Mesenchymal stem cell (in vitro differentiated cells and primary cell): ENCODE results near the gene ITSN2.

Experiments
- DNase-seq: peaks from one replicate; pipeline ENCODE4 v3.0.0-alpha.2; 2013
- H2AFZ ChIP-seq: one replicate; pipeline ENCODE4 v1.6.1; 2013; ENCODE audit warnings: low read depth, mild to moderate bottlenecking, control low read depth, inconsistent platforms, low read length, moderate library complexity
- H2AK5ac ChIP-seq: 2 replicates; pipeline ENCODE4 v1.6.1; 2013; ENCODE audit warnings: low read length, moderate library complexity, mild to moderate bottlenecking, inconsistent platforms; ENCODE audit not compliant: severe bottlenecking
- H2BK120ac ChIP-seq: one replicate; pipeline ENCODE4 v1.6.1; 2013; ENCODE audit warnings: low read depth, mild to moderate bottlenecking, inconsistent platforms, low read length, moderate library complexity
- H2BK12ac ChIP-seq, 2 experiments: one replicate each; pipeline ENCODE4 v1.6.1; 2013; ENCODE audit warnings: inconsistent platforms in 2 of 2, low read length in 2 of 2, mild to moderate bottlenecking in 2 of 2, moderate library complexity in 2 of 2, control low read depth in 1 of 2
- H2BK15ac ChIP-seq: one replicate; pipeline ENCODE4 v1.6.1; 2013; ENCODE audit warnings: mild to moderate bottlenecking, low read depth, inconsistent platforms; ENCODE audit not compliant: poor library complexity, severe bottlenecking
- H2BK5ac ChIP-seq: 2 replicates; pipeline ENCODE4 v1.6.1; 2013; ENCODE audit warnings: low read depth, mild to moderate bottlenecking, low read length, control low read depth, inconsistent platforms; ENCODE audit not compliant: poor library complexity, severe bottlenecking
- H3K14ac ChIP-seq, 2 experiments: one replicate each; pipeline ENCODE4 v1.6.1; 2013; ENCODE audit warnings: inconsistent platforms in 2 of 2, low read length in 2 of 2, control low read depth in 1 of 2, mild to moderate bottlenecking in 1 of 2, moderate library complexity in 1 of 2
- H3K18ac ChIP-seq, 2 experiments: one replicate each; pipeline ENCODE4 v1.6.1; 2013; ENCODE audit warnings: inconsistent platforms in 2 of 2, low read length in 2 of 2, control low read depth in 1 of 2, low read depth in 1 of 2, mild to moderate bottlenecking in 1 of 2
- H3K23ac ChIP-seq, 2 experiments: one replicate each; pipeline ENCODE4 v1.6.1; 2013; ENCODE audit warnings: inconsistent platforms in 2 of 2, low read length in 2 of 2, mild to moderate bottlenecking in 2 of 2, moderate library complexity in 2 of 2, control low read depth in 1 of 2
- H3K27ac ChIP-seq: 2 replicates; pipeline ENCODE4 v1.5.1; 2013; ENCODE audit warnings: mild to moderate bottlenecking, moderate library complexity, low read length, control low read depth, inconsistent platforms; ENCODE audit not compliant: poor library complexity, severe bottlenecking
- H3K27me3 ChIP-seq, 2 experiments: 2 replicates each; pipeline versions ENCODE4 v1.6.1 to v1.7.0; 2013; ENCODE audit warnings: low read length in 2 of 2, mild to moderate bottlenecking in 2 of 2, moderate library complexity in 2 of 2, control low read depth in 1 of 2, inconsistent platforms in 1 of 2; ENCODE audit not compliant: control insufficient read depth in 1 of 2, insufficient read depth in 1 of 2
- H3K36me3 ChIP-seq, 2 experiments: 2 replicates each; pipeline versions ENCODE4 v1.6.1 to v1.7.0; 2013; ENCODE audit warnings: low read length in 2 of 2, control low read depth in 1 of 2, inconsistent platforms in 1 of 2, low read depth in 1 of 2, mild to moderate bottlenecking in 1 of 2; ENCODE audit not compliant: insufficient read depth in 2 of 2, control insufficient read depth in 1 of 2
- H3K4ac ChIP-seq, 2 experiments: one replicate each; pipeline ENCODE4 v1.6.1; 2013; ENCODE audit warnings: inconsistent platforms in 2 of 2, low read length in 2 of 2, mild to moderate bottlenecking in 2 of 2, moderate library complexity in 2 of 2, control low read depth in 1 of 2, low read depth in 1 of 2
- H3K4me1 ChIP-seq: 2 replicates; pipeline ENCODE4 v1.6.1; 2013; ENCODE audit warnings: low read depth, low read length, control low read depth; ENCODE audit not compliant: control insufficient read depth, insufficient read depth
- H3K4me2 ChIP-seq: 2 replicates; pipeline ENCODE4 v1.6.1; 2013; ENCODE audit warnings: low read length, mild to moderate bottlenecking, inconsistent platforms; ENCODE audit not compliant: poor library complexity, severe bottlenecking
- H3K4me3 ChIP-seq, 2 experiments: 2 replicates each; pipeline versions ENCODE4 v1.5.1 to v1.7.0; 2013; ENCODE audit warnings: low read length in 2 of 2, mild to moderate bottlenecking in 2 of 2, control low read depth in 1 of 2, low read depth in 1 of 2; ENCODE audit not compliant: insufficient read depth in 1 of 2
- H3K79me1 ChIP-seq: replicated peaks from 2 replicates; pipeline ENCODE4 v1.6.1; 2013; ENCODE audit warnings: mild to moderate bottlenecking, control low read depth, low read length, inconsistent platforms; ENCODE audit not compliant: poor library complexity, severe bottlenecking
- H3K9ac ChIP-seq: 2 replicates; pipeline ENCODE4 v1.7.0; 2013; ENCODE audit warnings: mild to moderate bottlenecking, low read length, moderate library complexity
- H3K9me3 ChIP-seq: 2 replicates; pipeline ENCODE4 v1.7.0; 2013; ENCODE audit warnings: mild to moderate bottlenecking, low read length; ENCODE audit not compliant: control insufficient read depth
- H4K8ac ChIP-seq: one replicate; pipeline ENCODE4 v1.6.1; 2013; ENCODE audit warnings: inconsistent platforms, mild to moderate bottlenecking, low read length, moderate library complexity
- H4K91ac ChIP-seq: one replicate; pipeline ENCODE4 v1.6.1; 2013; ENCODE audit warnings: mild to moderate bottlenecking, low read length, inconsistent platforms
- WGBS: methylation state at CpG from one replicate; pipeline ENCODE4 v1.1.7; 2013; ENCODE audit warnings: mixed read lengths; 5-methylcytosine and 5-hydroxymethylcytosine counted together

ITSN2 gene

GRCh38 chr2:24183366-24184069 lies 176.8 kb downstream of the ITSN2 start:
- Histone ChIP-seq H4K8ac (no peak overlapping the region), H3K4me2 (no peak overlapping the region), H3K36me3 (no peaks in the 10 kb centered on the region), H2BK12ac (no peak overlapping the region), H2AK5ac (no peak overlapping the region), H3K4ac (no peak overlapping the region), H3K4me1 (peaks cover 2% of the 10 kb centered on the region), H2BK5ac (no peak overlapping the region), H3K79me1 (no peaks in the 10 kb centered on the region), H4K91ac (no peak overlapping the region), H3K18ac (no peak overlapping the region), H2BK15ac (no peak overlapping the region), H3K27me3 (no peaks in the 10 kb centered on the region), H2BK120ac (no peak overlapping the region), H3K27ac (no peak overlapping the region), H3K14ac (no peak overlapping the region), H2AFZ (no peak overlapping the region), H3K4me3 (no peak overlapping the region), H3K9me3 (no peaks in the 10 kb centered on the region), H3K23ac (no peak overlapping the region), H3K9ac (no peak overlapping the region)
- WGBS = 83% methylated on average over 5 of the region's 6 CpGs
- DNase-seq = no peak

- Histone ChIP-seq H2AK5ac (no peak overlapping the region), H3K4me1 (peaks cover 2% of the 10 kb centered on the region), H3K18ac (no peak overlapping the region), H3K9ac (no peak overlapping the region), H3K4me2 (no peak overlapping the region), H3K14ac (no peak overlapping the region), H3K4ac (no peak overlapping the region), H3K27me3 (no peaks in the 10 kb centered on the region), H3K9me3 (no peaks in the 10 kb centered on the region), H4K8ac (no peak overlapping the region), H3K79me1 (no peaks in the 10 kb centered on the region), H4K91ac (no peak overlapping the region), H2BK5ac (no peak overlapping the region), H3K23ac (no peak overlapping the region), H3K27ac (no peak overlapping the region), H2BK120ac (no peak overlapping the region), H2BK15ac (no peak overlapping the region), H3K4me3 (no peak overlapping the region), H2AFZ (no peak overlapping the region), H2BK12ac (no peak overlapping the region), H3K36me3 (no peaks in the 10 kb centered on the region)
- WGBS = 88% methylated on average over 7 of the region's 7 CpGs
- no peak for DNase-seq
Observed at GRCh38 chr2:24182507-24182906, 177.8 kb downstream of the ITSN2 start.

- Histone ChIP-seq H2BK12ac (no peak overlapping the region), H4K8ac (no peak overlapping the region), H3K23ac (no peak overlapping the region), H3K4me3 (no peak overlapping the region), H3K4me1 (peaks cover 2% of the 10 kb centered on the region), H2AFZ (no peak overlapping the region), H3K4ac (no peak overlapping the region), H3K4me2 (no peak overlapping the region), H3K9me3 (no peaks in the 10 kb centered on the region), H3K36me3 (no peaks in the 10 kb centered on the region), H3K27me3 (no peaks in the 10 kb centered on the region), H3K79me1 (no peaks in the 10 kb centered on the region), H3K14ac (no peak overlapping the region), H2BK15ac (no peak overlapping the region), H2BK5ac (no peak overlapping the region), H2AK5ac (no peak overlapping the region), H2BK120ac (no peak overlapping the region), H3K27ac (no peak overlapping the region), H3K18ac (no peak overlapping the region), H3K9ac (no peak overlapping the region), H4K91ac (no peak overlapping the region)
- DNase-seq = no peak
- WGBS = 85% methylated on average over 6 of the region's 6 CpGs
Observed at GRCh38 chr2:24181849-24182248, 178.5 kb downstream of the ITSN2 start.

GRCh38 chr2:24179683-24180082 lies 180.7 kb downstream of the ITSN2 start:
- no peak overlapping the region for H3K18ac ChIP-seq
- H3K14ac ChIP-seq = no peak overlapping the region
- peaks cover 2% of the 10 kb centered on the region for H3K4me1 ChIP-seq
- no peak overlapping the region for H2AK5ac ChIP-seq
- no peak for DNase-seq
- H3K27me3 ChIP-seq = no peaks in the 10 kb centered on the region
- H3K23ac ChIP-seq = no peak overlapping the region
- peaks cover 0 to 3% of the 10 kb centered on the region in 2 experiments for H3K36me3 ChIP-seq
- no peaks in the 10 kb centered on the region for H3K9me3 ChIP-seq
- H2BK5ac ChIP-seq = no peak overlapping the region
- H3K27ac ChIP-seq = no peak overlapping the region
- H3K9ac ChIP-seq = no peak overlapping the region
- H2BK15ac ChIP-seq = no peak overlapping the region
- H2BK12ac ChIP-seq = no peak overlapping the region
- no peak overlapping the region for H2BK120ac ChIP-seq
- no peaks in the 10 kb centered on the region for H3K79me1 ChIP-seq
- H3K4me3 ChIP-seq = no peak overlapping the region
- H3K4me2 ChIP-seq = no peak overlapping the region
- no peak overlapping the region for H4K8ac ChIP-seq
- no peak overlapping the region for H4K91ac ChIP-seq
- no peak overlapping the region for H2AFZ ChIP-seq
- H3K4ac ChIP-seq = no peak overlapping the region
